Osteoblast (primary cell): Measurements from ENCODE around the gene NPL. TPM values are rescaled to one million over a fixed set of nuclear protein-coding genes. Genes with fewer than 3 reads are reported as not detected.
A peak's percentile ranks its signal among the peaks of the same experiment; 100 is the strongest.

ENCODE experiments used
- DNase-seq: peaks from one replicate; pipeline ENCODE4 v3.0.0; 2011; ENCODE audit warnings: low spot score, mixed read lengths; ENCODE audit not compliant: insufficient read length; ENCODE audit errors: missing footprints
- H2AFZ ChIP-seq: 2 replicates; pipeline ENCODE4 v1.6.0; 2011; ENCODE audit warnings: mild to moderate bottlenecking, low read length
- H3K27ac ChIP-seq: 2 replicates; pipeline ENCODE4 v1.5.1; 2011; ENCODE audit warnings: mild to moderate bottlenecking, low read depth, low read length, moderate library complexity
- H3K27me3 ChIP-seq: 2 replicates; pipeline ENCODE4 v1.6.0; 2012; ENCODE audit warnings: mild to moderate bottlenecking, control low read depth, inconsistent platforms, low read length, moderate library complexity; ENCODE audit not compliant: insufficient read depth
- H3K36me3 ChIP-seq: 2 replicates; pipeline ENCODE4 v1.5.1; 2011; ENCODE audit warnings: mild to moderate bottlenecking, low read length, control low read depth, moderate library complexity; ENCODE audit not compliant: insufficient read depth
- H3K4me1 ChIP-seq: 2 replicates; pipeline ENCODE4 v1.5.1; 2011; ENCODE audit warnings: mild to moderate bottlenecking, low read length, control low read depth, moderate library complexity; ENCODE audit not compliant: insufficient read depth
- H3K4me2 ChIP-seq: 2 replicates; pipeline ENCODE4 v1.6.0; 2011; ENCODE audit warnings: mild to moderate bottlenecking, low read length; ENCODE audit not compliant: insufficient read depth
- H3K4me3 ChIP-seq: fragments of 200-600 bp; sonication (generic); 3 replicates; pipeline ENCODE4 v1.5.1; 2012; ENCODE audit warnings: mild to moderate bottlenecking, low read length, inconsistent platforms; ENCODE audit not compliant: insufficient read depth
- H3K79me2 ChIP-seq: 2 replicates; pipeline ENCODE4 v1.6.0; 2012; ENCODE audit warnings: mild to moderate bottlenecking, low read length, control low read depth, inconsistent platforms; ENCODE audit not compliant: insufficient read depth
- H3K9me3 ChIP-seq: 2 replicates; pipeline ENCODE4 v1.5.1; 2011; ENCODE audit warnings: low read depth, low read length, control low read depth
- H4K20me1 ChIP-seq: 2 replicates; pipeline ENCODE4 v1.6.0; 2012; ENCODE audit warnings: mild to moderate bottlenecking, low read length, control low read depth; ENCODE audit not compliant: insufficient read depth
- total RNA-seq: library from RNA; depleted of rRNA; stranded (reverse); fragments of >200 nt; gene quantifications from 2 replicates; pipeline ENCODE4 v1.2.3, GENCODE V29; 2012
- TF ChIP-seq, protein P1 (sequence below): IDR thresholded peaks from 2 replicates; pipeline ENCODE4 v1.5.1; 2011; ENCODE audit warnings: mild to moderate bottlenecking, low read depth, low read length, moderate library complexity; ENCODE audit errors: extremely low read depth

Gene NPL
- total RNA-seq, 1 donor: 2.5 TPM

DNA sequence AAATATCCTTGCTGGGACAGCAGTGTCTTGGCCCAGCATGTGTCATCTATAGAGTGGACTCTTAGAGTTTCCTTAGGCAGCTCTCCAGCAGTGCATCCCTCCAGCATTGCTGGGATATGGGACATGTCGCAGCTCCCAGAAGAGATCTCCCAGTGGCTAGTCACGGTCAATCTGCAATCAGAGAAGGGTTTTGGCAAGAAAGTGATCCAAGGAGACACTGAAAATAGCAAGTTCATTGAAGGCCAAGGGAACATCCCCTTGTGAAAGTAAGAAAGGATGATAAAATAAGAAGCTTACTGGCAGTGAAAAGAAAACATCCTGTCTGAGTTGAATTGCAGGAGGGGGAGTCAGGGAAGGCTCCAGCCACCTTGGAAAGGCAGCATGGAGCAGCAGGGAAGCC is 19.3 kb upstream of the NPL start:
- DNase-seq: no peak
- Histone ChIP-seq H3K4me3 (no peak overlapping the region), H3K4me1 (no peaks in the 10 kb centered on the region)

DNA sequence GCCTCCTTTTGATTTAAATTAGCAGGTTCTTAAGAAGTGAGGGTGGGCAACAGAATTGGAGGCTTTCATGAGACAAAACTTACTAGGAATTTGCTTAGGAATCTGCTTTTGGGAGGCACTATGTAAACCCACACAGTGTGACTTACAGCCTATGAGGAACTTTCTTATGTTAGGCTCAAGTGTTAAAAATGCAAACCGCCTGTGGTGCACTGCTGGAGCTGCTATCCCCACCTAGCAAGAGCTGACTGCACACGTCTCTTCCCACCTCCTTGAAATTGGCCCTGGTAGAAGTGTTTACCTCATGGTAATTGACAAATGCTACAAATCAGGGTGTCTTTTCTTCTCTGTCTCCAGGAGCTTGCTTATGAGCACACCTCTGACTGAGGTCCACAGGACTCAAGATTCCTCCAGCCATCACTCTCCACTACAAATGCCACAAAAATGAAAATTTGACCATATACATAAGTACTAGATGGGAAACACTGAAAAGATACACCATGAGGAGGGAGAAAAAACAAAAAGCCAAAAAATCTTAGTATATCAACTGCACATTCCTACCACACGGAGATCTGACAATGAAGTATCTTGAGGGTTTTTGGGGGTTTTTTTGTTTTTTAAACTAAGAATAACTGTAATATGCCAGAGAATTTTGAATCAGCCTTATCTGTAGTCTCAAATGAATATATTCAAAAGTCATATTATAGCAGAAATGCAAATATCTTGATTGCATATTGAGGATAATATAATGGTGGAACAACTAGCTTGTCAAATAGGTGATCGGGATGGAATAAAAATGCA is 18.2 kb upstream of the NPL start:
- no peaks in the 10 kb centered on the region for H3K4me1 ChIP-seq
- peaks cover 2% of the 10 kb centered on the region for H3K27me3 ChIP-seq
- H3K4me2 ChIP-seq: no peak overlapping the region
- TF ChIP-seq, protein P1, sequence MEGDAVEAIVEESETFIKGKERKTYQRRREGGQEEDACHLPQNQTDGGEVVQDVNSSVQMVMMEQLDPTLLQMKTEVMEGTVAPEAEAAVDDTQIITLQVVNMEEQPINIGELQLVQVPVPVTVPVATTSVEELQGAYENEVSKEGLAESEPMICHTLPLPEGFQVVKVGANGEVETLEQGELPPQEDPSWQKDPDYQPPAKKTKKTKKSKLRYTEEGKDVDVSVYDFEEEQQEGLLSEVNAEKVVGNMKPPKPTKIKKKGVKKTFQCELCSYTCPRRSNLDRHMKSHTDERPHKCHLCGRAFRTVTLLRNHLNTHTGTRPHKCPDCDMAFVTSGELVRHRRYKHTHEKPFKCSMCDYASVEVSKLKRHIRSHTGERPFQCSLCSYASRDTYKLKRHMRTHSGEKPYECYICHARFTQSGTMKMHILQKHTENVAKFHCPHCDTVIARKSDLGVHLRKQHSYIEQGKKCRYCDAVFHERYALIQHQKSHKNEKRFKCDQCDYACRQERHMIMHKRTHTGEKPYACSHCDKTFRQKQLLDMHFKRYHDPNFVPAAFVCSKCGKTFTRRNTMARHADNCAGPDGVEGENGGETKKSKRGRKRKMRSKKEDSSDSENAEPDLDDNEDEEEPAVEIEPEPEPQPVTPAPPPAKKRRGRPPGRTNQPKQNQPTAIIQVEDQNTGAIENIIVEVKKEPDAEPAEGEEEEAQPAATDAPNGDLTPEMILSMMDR: peak; percentile 19
- H3K9me3 ChIP-seq: no peaks in the 10 kb centered on the region
- no peaks in the 10 kb centered on the region for H3K36me3 ChIP-seq
- H2AFZ ChIP-seq: no peak overlapping the region
- no peaks in the 10 kb centered on the region for H4K20me1 ChIP-seq
- no peak overlapping the region for H3K4me3 ChIP-seq
- no peak for DNase-seq
- no peak overlapping the region for H3K27ac ChIP-seq
- no peaks in the 10 kb centered on the region for H3K79me2 ChIP-seq

More for the DNA sequence above, 19.3 kb upstream of the NPL start:
- peaks cover 2% of the 10 kb centered on the region for H3K27me3 ChIP-seq
- TF ChIP-seq, protein P1: no peak
- no peaks in the 10 kb centered on the region for H3K9me3 ChIP-seq
- H3K36me3 ChIP-seq: no peaks in the 10 kb centered on the region
- no peaks in the 10 kb centered on the region for H4K20me1 ChIP-seq
- no peaks in the 10 kb centered on the region for H3K79me2 ChIP-seq
- H3K27ac ChIP-seq: no peak overlapping the region
- H3K4me2 ChIP-seq: no peak overlapping the region
- H2AFZ ChIP-seq: no peak overlapping the region

DNA sequence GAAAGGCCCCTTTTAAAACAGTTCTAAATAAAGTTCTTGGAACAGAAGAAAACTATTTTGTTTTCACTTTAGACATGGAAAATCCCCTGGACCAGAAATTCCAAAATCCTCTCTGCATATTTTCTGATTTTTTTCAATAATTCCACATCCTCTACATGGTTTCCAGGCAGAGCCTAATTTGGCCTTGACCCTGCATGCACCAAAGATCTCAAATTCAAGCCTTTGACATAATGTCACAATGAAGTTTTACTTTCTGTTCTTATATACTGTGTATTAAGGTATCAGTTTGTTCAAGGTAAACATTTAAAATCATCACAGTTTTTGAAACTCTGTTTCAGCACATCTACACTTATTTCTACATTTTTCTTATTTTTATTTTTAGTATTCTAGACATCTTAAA is 12.2 kb upstream of the NPL start:
- H3K4me1 ChIP-seq: no peaks in the 10 kb centered on the region
- DNase-seq: no peak
- H3K36me3 ChIP-seq: no peaks in the 10 kb centered on the region
- no peaks in the 10 kb centered on the region for H3K79me2 ChIP-seq
- TF ChIP-seq, protein P1: no peak
- no peaks in the 10 kb centered on the region for H4K20me1 ChIP-seq
- no peaks in the 10 kb centered on the region for H3K9me3 ChIP-seq
- H3K27me3 ChIP-seq: no peaks in the 10 kb centered on the region
- H3K4me2 ChIP-seq: no peak overlapping the region
- no peak overlapping the region for H3K27ac ChIP-seq
- no peak overlapping the region for H2AFZ ChIP-seq
- H3K4me3 ChIP-seq: no peak overlapping the region

GRCh38 chr1:182778862-182779261 is 10.7 kb upstream of the NPL start:
- TF ChIP-seq, protein P1: no peak
- Histone ChIP-seq H3K36me3 (no peaks in the 10 kb centered on the region), H3K4me3 (no peak overlapping the region), H3K79me2 (no peaks in the 10 kb centered on the region), H3K27me3 (no peaks in the 10 kb centered on the region), H3K27ac (no peak overlapping the region), H4K20me1 (no peaks in the 10 kb centered on the region), H3K4me2 (no peak overlapping the region), H3K4me1 (no peaks in the 10 kb centered on the region), H3K9me3 (no peaks in the 10 kb centered on the region), H2AFZ (no peak overlapping the region)
- no peak for DNase-seq
